ENCODE measurements around the gene ORAI3. TPM values are rescaled to one million over a fixed set of nuclear protein-coding genes. Genes with fewer than 3 reads are reported as not detected.
A peak's percentile ranks its signal among the peaks of the same experiment; 100 is the strongest.

Gene ORAI3
- total RNA-seq, 2 experiments from 2014 or later = 6.9 to 7.9 TPM

- POLR2A ChIA-PET = interaction anchor here (1.0 kb wide), 1 partner anchor 158 kb away, joined by 3 read pairs; no protein-coding TSS in a partner anchor
- H3K27ac Mint-ChIP-seq = no peak overlapping the region
- H3K27me3 Mint-ChIP-seq = no peaks in the 10 kb centered on the region
- H3K4me3 Mint-ChIP-seq = no peak overlapping the region
- intact Hi-C loops (cut with DNase I, micrococcal nuclease) = loop anchor here (10.0 kb wide), 2 partner anchors 111 to 311 kb away; partner anchors contain the start of gene VKORC1 (in 1 of the 2)
- DNase-seq = no peak
- H3K9me3 Mint-ChIP-seq (ENCODE audit: low read depth) = no peaks in the 10 kb centered on the region
- CTCF ChIA-PET = interaction anchor here (0.5 to 5.2 kb wide), 24 partner anchors 9 to 885 kb away, joined by 3 to 35 read pairs (median 4); no protein-coding TSS in a partner anchor
- H3K4me1 Mint-ChIP-seq = peaks cover 3% of the 10 kb centered on the region
- peaks cover 18% of the 10 kb centered on the region for H3K36me3 Mint-ChIP-seq (ENCODE audit: low read depth)
- no peak for ATAC-seq
Measured at GRCh38 chr16:30983898-30984610, 35.2 kb downstream of the ORAI3 start.

GRCh38 chr16:30984669-30985400, 36.0 kb downstream of the ORAI3 start, which contains the start of gene HSD3B7:
TSS of gene HSD3B7 (plus strand) at chr16:30985207. CDS start at chr16:30985659, 452 bp downstream.
- intact Hi-C loops (cut with DNase I, micrococcal nuclease) = loop anchor here (1.0 to 10.0 kb wide), 7 partner anchors 89 to 883 kb away; partner anchors contain the start of genes VKORC1 (in 1 of the 2), ZNF646 (in 1 of the 2) and ZNF668 (in 1 of the 2)
- POLR2A ChIA-PET = interaction anchor here (1.0 kb wide), 1 partner anchor 157 kb away, joined by 3 read pairs; no protein-coding TSS in a partner anchor
- no peaks in the 10 kb centered on the region for H3K9me3 Mint-ChIP-seq (ENCODE audit: low read depth)
- H3K27ac Mint-ChIP-seq = peak within 1 kb of the TSS; percentile 31
- no peaks in the 10 kb centered on the region for H3K27me3 Mint-ChIP-seq
- no peak within 1 kb of the TSS for H3K4me3 Mint-ChIP-seq
- ATAC-seq (peak; percentile 92), DNase-seq (peak; percentile 91)
- H3K36me3 Mint-ChIP-seq (ENCODE audit: low read depth) = peaks cover 18% of the 10 kb centered on the region
- peaks cover 3% of the 10 kb centered on the region for H3K4me1 Mint-ChIP-seq
- CTCF ChIA-PET = interaction anchor here (0.5 to 5.2 kb wide), 23 partner anchors 9 to 884 kb away, joined by 3 to 35 read pairs (median 3); no protein-coding TSS in a partner anchor

GRCh38 chr16:30985401-30986128, 36.7 kb downstream of the ORAI3 start:
- H3K9me3 Mint-ChIP-seq (ENCODE audit: low read depth) = no peaks in the 10 kb centered on the region
- H3K4me3 Mint-ChIP-seq = no peak overlapping the region
- H3K27ac Mint-ChIP-seq = peak overlapping the region; percentile 31
- H3K4me1 Mint-ChIP-seq = peaks cover 3% of the 10 kb centered on the region
- H3K27me3 Mint-ChIP-seq = no peaks in the 10 kb centered on the region
- intact Hi-C loops (cut with DNase I, micrococcal nuclease) = loop anchor here (1.0 to 10.0 kb wide), 7 partner anchors 89 to 883 kb away; partner anchors contain the start of genes VKORC1 (in 1 of the 2), ZNF646 (in 1 of the 2) and ZNF668 (in 1 of the 2)
- POLR2A ChIA-PET = interaction anchor here (0.5 to 1.0 kb wide), 4 partner anchors 88 to 457 kb away, joined by 3 to 4 read pairs (median 3); partner anchors contain the start of genes ZNF646, ZNF668 and ZNF843
- ATAC-seq (peak; percentile 40), DNase-seq (peak; percentile 39)
- peaks cover 18% of the 10 kb centered on the region for H3K36me3 Mint-ChIP-seq (ENCODE audit: low read depth)
- CTCF ChIA-PET = interaction anchor here (0.5 to 5.2 kb wide), 22 partner anchors 9 to 883 kb away, joined by 3 to 35 read pairs (median 4); no protein-coding TSS in a partner anchor

- ATAC-seq = no peak
- Mint-ChIP-seq H3K4me3 (no peak overlapping the region), H3K27ac (no peak overlapping the region), H3K4me1 (peaks cover 3% of the 10 kb centered on the region), H3K27me3 (no peaks in the 10 kb centered on the region), H3K36me3 (ENCODE audit: low read depth) (peaks cover 13% of the 10 kb centered on the region), H3K9me3 (ENCODE audit: low read depth) (no peaks in the 10 kb centered on the region)
- intact Hi-C loops (cut with DNase I, micrococcal nuclease) = loop anchor here (10.0 kb wide), 2 partner anchors 108 to 308 kb away; partner anchors contain the start of gene VKORC1 (in 1 of the 2)
- ChIA-PET CTCF (interaction anchor here (0.6 to 5.2 kb wide), 10 partner anchors 8 to 474 kb away, joined by 3 to 35 read pairs (median 4); no protein-coding TSS in a partner anchor), POLR2A (interaction anchor here (0.5 to 0.8 kb wide), 3 partner anchors 88 to 456 kb away, joined by 3 to 4 read pairs (median 3); partner anchors contain the start of genes ZNF646, ZNF668 and ZNF843)
- DNase-seq = no peak
Measured at GRCh38 chr16:30986129-30986991, 37.5 kb downstream of the ORAI3 start.

- no peak overlapping the region for H3K4me3 Mint-ChIP-seq
- ChIA-PET POLR2A (no interaction called here), CTCF (no interaction called here)
- H3K27ac Mint-ChIP-seq = no peak overlapping the region
- DNase-seq (no peak), ATAC-seq (no peak)
- H3K27me3 Mint-ChIP-seq = no peaks in the 10 kb centered on the region
- intact Hi-C loops (cut with DNase I, micrococcal nuclease) = loop anchor here (10.0 kb wide), 2 partner anchors 107 to 307 kb away; partner anchors contain the start of gene VKORC1 (in 1 of the 2)
- peaks cover 3% of the 10 kb centered on the region for H3K4me1 Mint-ChIP-seq
- no peaks in the 10 kb centered on the region for H3K9me3 Mint-ChIP-seq (ENCODE audit: low read depth)
- H3K36me3 Mint-ChIP-seq (ENCODE audit: low read depth) = peaks cover 10% of the 10 kb centered on the region
Measured at GRCh38 chr16:30987581-30988190, 38.8 kb downstream of the ORAI3 start.

GRCh38 chr16:30989469-30990047, 40.7 kb downstream of the ORAI3 start:
- intact Hi-C loops (cut with DNase I, micrococcal nuclease) = loop anchor here (10.0 kb wide), 5 partner anchors 55 to 875 kb away; partner anchors contain the start of gene VKORC1 (in 1 of the 2)
- H3K27ac Mint-ChIP-seq = no peak overlapping the region
- no peak for ATAC-seq
- peaks cover 6% of the 10 kb centered on the region for H3K4me1 Mint-ChIP-seq
- H3K27me3 Mint-ChIP-seq = no peaks in the 10 kb centered on the region
- no peak for DNase-seq
- no peak overlapping the region for H3K4me3 Mint-ChIP-seq
- POLR2A ChIA-PET = interaction anchor here (0.6 kb wide), 1 partner anchor 189 kb away, joined by 7 read pairs; no protein-coding TSS in a partner anchor
- H3K9me3 Mint-ChIP-seq (ENCODE audit: low read depth) = no peaks in the 10 kb centered on the region
- CTCF ChIA-PET = interaction anchor here (0.6 kb wide), 1 partner anchor 32 kb away, joined by 3 read pairs; the partner anchor contains the start of gene SETD1A
- peaks cover 3% of the 10 kb centered on the region for H3K36me3 Mint-ChIP-seq (ENCODE audit: low read depth)

GRCh38 chr16:30990105-30990504, 41.2 kb downstream of the ORAI3 start:
- Mint-ChIP-seq H3K27me3 (no peaks in the 10 kb centered on the region), H3K27ac (no peak overlapping the region), H3K9me3 (ENCODE audit: low read depth) (no peaks in the 10 kb centered on the region), H3K4me3 (no peak overlapping the region), H3K36me3 (ENCODE audit: low read depth) (peaks cover 3% of the 10 kb centered on the region), H3K4me1 (peaks cover 7% of the 10 kb centered on the region)
- ChIA-PET POLR2A (interaction anchor here (0.6 kb wide), 1 partner anchor 188 kb away, joined by 7 read pairs; no protein-coding TSS in a partner anchor), CTCF (no interaction called here)
- ATAC-seq (no peak), DNase-seq (no peak)
- intact Hi-C loops (cut with DNase I, micrococcal nuclease) = loop anchor here in 1 of 2 experiments (10.0 kb wide), 3 partner anchors 55 to 875 kb away; no protein-coding TSS in a partner anchor

- Mint-ChIP-seq H3K27me3 (no peaks in the 10 kb centered on the region), H3K27ac (no peak overlapping the region), H3K9me3 (ENCODE audit: low read depth) (no peaks in the 10 kb centered on the region), H3K4me3 (no peak overlapping the region), H3K36me3 (ENCODE audit: low read depth) (peaks cover 3% of the 10 kb centered on the region), H3K4me1 (peaks cover 8% of the 10 kb centered on the region)
- POLR2A ChIA-PET = no interaction called here
- DNase-seq (no peak), ATAC-seq (no peak)
- CTCF ChIA-PET = interaction anchor here (0.7 kb wide), 1 partner anchor 454 kb away, joined by 3 read pairs; no protein-coding TSS in a partner anchor
- intact Hi-C loops (cut with DNase I, micrococcal nuclease) = loop anchor here in 1 of 2 experiments (10.0 kb wide), 3 partner anchors 54 to 874 kb away; no protein-coding TSS in a partner anchor
Measured at GRCh38 chr16:30991052-30991451, 42.2 kb downstream of the ORAI3 start.

- H3K9me3 Mint-ChIP-seq (ENCODE audit: low read depth) = no peaks in the 10 kb centered on the region
- no peaks in the 10 kb centered on the region for H3K36me3 Mint-ChIP-seq (ENCODE audit: low read depth)
- no peak overlapping the region for H3K27ac Mint-ChIP-seq
- ATAC-seq (no peak), DNase-seq (no peak)
- peaks cover 16% of the 10 kb centered on the region for H3K4me1 Mint-ChIP-seq
- peaks cover 3% of the 10 kb centered on the region for H3K27me3 Mint-ChIP-seq
- intact Hi-C loops (cut with DNase I, micrococcal nuclease) = loop anchor here in 1 of 2 experiments (10.0 kb wide), 3 partner anchors 52 to 872 kb away; no protein-coding TSS in a partner anchor
- no peak overlapping the region for H3K4me3 Mint-ChIP-seq
- POLR2A ChIA-PET = no interaction called here
- CTCF ChIA-PET = interaction anchor here (0.6 kb wide), 1 partner anchor 171 kb away, joined by 3 read pairs; no protein-coding TSS in a partner anchor
Measured at GRCh38 chr16:30992276-30992780, 43.5 kb downstream of the ORAI3 start.

Measured in activated CD4-positive, alpha-beta T cell treated with anti-CD3 and anti-CD28 coated beads for 36 hours (primary cell).